Uterus (tissue), 4 donors: Measurements from ENCODE around the gene SLC23A2. TPM values are rescaled to one million over a fixed set of nuclear protein-coding genes. Genes with fewer than 3 reads are reported as not detected.

Source experiments
- DNase-seq, 2 donors: peaks; one replicate each; pipeline ENCODE4 v3.0.0-alpha.2; 2019 to 2020
- H3K27ac ChIP-seq, 2 donors: fragments of 200-600 bp; sonication (generic); 1 replicate in 1 of 2; 2 replicates in 1 of 2; pipeline ENCODE4 v1.5.1; 2016 to 2018
- H3K27me3 ChIP-seq, 2 donors: fragments of 200-600 bp; sonication (generic); one replicate each; pipeline ENCODE4 v1.5.1; 2018 to 2019; ENCODE audit warnings: control low read depth in 1 of 2
- H3K36me3 ChIP-seq, 2 donors: fragments of 200-600 bp; sonication (generic); one replicate each; pipeline ENCODE4 v1.5.1; 2019; ENCODE audit warnings: control low read depth in 1 of 2
- H3K4me1 ChIP-seq, 2 donors: fragments of 200-600 bp; sonication (generic); one replicate each; pipeline ENCODE4 v1.5.1; 2018 to 2019; ENCODE audit warnings: control low read depth in 1 of 2
- H3K4me3 ChIP-seq, 2 donors: fragments of 200-600 bp; sonication (generic); 1 replicate in 1 of 2; 2 replicates in 1 of 2; pipeline ENCODE4 v1.5.1; 2018 to 2019; ENCODE audit warnings: mild to moderate bottlenecking in 1 of 2
- H3K9me3 ChIP-seq, 2 donors: fragments of 200-600 bp; sonication (generic); one replicate each; pipeline ENCODE4 v1.5.1; 2019; ENCODE audit warnings: control low read depth in 1 of 2
- POLR2A ChIP-seq, 2 donors: fragments of 450-650 bp; IDR thresholded peaks; one replicate each; pipeline ENCODE4 v1.6.1; 2016; ENCODE audit warnings: antibody characterized with exemption in 2 of 2, mild to moderate bottlenecking in 1 of 2, moderate library complexity in 1 of 2
- intact Hi-C: fragments of 100-400 bp; cut with DNase I; formaldehyde crosslinking; loops from one replicate; pipeline ENCODE4 v1.15.1; 2023; ENCODE audit warnings: low total_unique reads
- total RNA-seq, 4 donors: library from RNA; depleted of rRNA in 3 of 4; stranded (reverse); fragments of >200 nt in 3 of 4; gene quantifications; one replicate each; pipeline versions ENCODE4 v1.1.0 to v1.2.4, GENCODE V29; 2014 to 2023
- TF ChIP-seq, protein P1 (sequence below), 4 experiments: fragments of 200-600 bp in 2 of 4; fragments of 450-650 bp in 2 of 4; sonication (generic) in 2 of 4; IDR thresholded peaks; one replicate each; pipeline ENCODE4 v1.5.1; 2016 to 2019; ENCODE audit warnings: antibody characterized with exemption in 4 of 4, mild to moderate bottlenecking in 2 of 4, moderate library complexity in 1 of 4
- donor health status: DM: yes; HTN: yes; CAD: no.

Gene SLC23A2
- total RNA-seq, 4 donors from 2014 or later, result 6.2 to 41.4 (median 26.6) TPM

- H3K4me1 ChIP-seq, result peaks cover 0 to 16% of the 10 kb centered on the region in 2 donors
Observed at GRCh38 chr20:4819901-4820300, 181.4 kb downstream of the SLC23A2 start.

DNA sequence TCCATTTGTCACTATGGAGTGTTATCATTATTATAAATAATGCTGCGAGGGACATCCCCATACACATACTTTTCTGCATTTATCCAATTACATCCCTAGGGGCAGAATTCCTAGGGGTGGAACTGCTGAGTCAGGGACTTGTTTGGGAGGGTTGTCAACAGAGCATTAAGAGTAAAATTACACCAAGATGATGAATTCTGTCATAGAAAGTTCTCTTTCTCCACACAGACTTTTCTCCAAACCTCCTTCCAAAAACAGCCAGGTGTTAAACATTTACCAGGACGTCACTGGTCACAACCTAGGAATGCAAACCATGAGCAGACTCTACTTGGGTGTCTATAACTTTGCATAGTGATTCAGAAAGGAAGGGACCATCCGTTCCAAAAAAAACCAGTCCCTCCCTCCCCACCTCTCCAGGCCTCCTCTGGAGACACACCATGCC is 184.1 kb downstream of the SLC23A2 start:
- Histone ChIP-seq H3K4me3 (no peak overlapping the region), H3K27me3 (no peaks in the 10 kb centered on the region), H3K36me3 (no peaks in the 10 kb centered on the region), H3K9me3 (no peaks in the 10 kb centered on the region), H3K27ac (no peak overlapping the region), H3K4me1 (peaks cover 0 to 20% of the 10 kb centered on the region in 2 donors)
- TF ChIP-seq POLR2A (IDR thresholded peaks at IDR 0.05), result no peak
- TF ChIP-seq, protein P1, sequence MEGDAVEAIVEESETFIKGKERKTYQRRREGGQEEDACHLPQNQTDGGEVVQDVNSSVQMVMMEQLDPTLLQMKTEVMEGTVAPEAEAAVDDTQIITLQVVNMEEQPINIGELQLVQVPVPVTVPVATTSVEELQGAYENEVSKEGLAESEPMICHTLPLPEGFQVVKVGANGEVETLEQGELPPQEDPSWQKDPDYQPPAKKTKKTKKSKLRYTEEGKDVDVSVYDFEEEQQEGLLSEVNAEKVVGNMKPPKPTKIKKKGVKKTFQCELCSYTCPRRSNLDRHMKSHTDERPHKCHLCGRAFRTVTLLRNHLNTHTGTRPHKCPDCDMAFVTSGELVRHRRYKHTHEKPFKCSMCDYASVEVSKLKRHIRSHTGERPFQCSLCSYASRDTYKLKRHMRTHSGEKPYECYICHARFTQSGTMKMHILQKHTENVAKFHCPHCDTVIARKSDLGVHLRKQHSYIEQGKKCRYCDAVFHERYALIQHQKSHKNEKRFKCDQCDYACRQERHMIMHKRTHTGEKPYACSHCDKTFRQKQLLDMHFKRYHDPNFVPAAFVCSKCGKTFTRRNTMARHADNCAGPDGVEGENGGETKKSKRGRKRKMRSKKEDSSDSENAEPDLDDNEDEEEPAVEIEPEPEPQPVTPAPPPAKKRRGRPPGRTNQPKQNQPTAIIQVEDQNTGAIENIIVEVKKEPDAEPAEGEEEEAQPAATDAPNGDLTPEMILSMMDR (IDR thresholded peaks at IDR 0.05), result no peak
- intact Hi-C loops, result no loop called here
- no peak for DNase-seq

More at GRCh38 chr20:4819901-4820300, 181.4 kb downstream of the SLC23A2 start:
- DNase-seq, result no peak
- H3K36me3 ChIP-seq, result no peaks in the 10 kb centered on the region
- no peak overlapping the region for H3K4me3 ChIP-seq
- no peak for TF ChIP-seq POLR2A (IDR thresholded peaks at IDR 0.05)
- TF ChIP-seq, protein P1 (IDR thresholded peaks at IDR 0.05), result no peak
- H3K9me3 ChIP-seq, result no peaks in the 10 kb centered on the region
- intact Hi-C loops, result no loop called here
- no peaks in the 10 kb centered on the region for H3K27me3 ChIP-seq
- H3K27ac ChIP-seq, result peak overlapping the region; percentile 74 to 75

GRCh38 chr20:4815628-4816027 is 185.7 kb downstream of the SLC23A2 start:
- no peak for DNase-seq
- no peak for TF ChIP-seq POLR2A (IDR thresholded peaks at IDR 0.05)
- TF ChIP-seq, protein P1 (IDR thresholded peaks at IDR 0.05), result no peak
- no peaks in the 10 kb centered on the region for H3K36me3 ChIP-seq
- H3K9me3 ChIP-seq, result no peaks in the 10 kb centered on the region
- intact Hi-C loops, result no loop called here
- peaks cover 0 to 8% of the 10 kb centered on the region in 2 donors for H3K4me1 ChIP-seq
- no peak overlapping the region for H3K4me3 ChIP-seq
- peak overlapping the region in 1 of 2 donors; percentile 83 for H3K27ac ChIP-seq
- H3K27me3 ChIP-seq, result no peaks in the 10 kb centered on the region

GRCh38 chr20:4814696-4815252 is 186.5 kb downstream of the SLC23A2 start:
- peaks cover 0 to 8% of the 10 kb centered on the region in 2 donors for H3K4me1 ChIP-seq
- intact Hi-C loops, result no loop called here
- no peak for DNase-seq
- H3K9me3 ChIP-seq, result no peaks in the 10 kb centered on the region
- no peak overlapping the region for H3K4me3 ChIP-seq
- TF ChIP-seq, protein P1 (IDR thresholded peaks at IDR 0.05), result no peak
- no peak for TF ChIP-seq POLR2A (IDR thresholded peaks at IDR 0.05)
- H3K27ac ChIP-seq, result peak overlapping the region; percentile 54 to 83
- no peaks in the 10 kb centered on the region for H3K27me3 ChIP-seq
- H3K36me3 ChIP-seq, result no peaks in the 10 kb centered on the region

- Histone ChIP-seq H3K36me3 (no peaks in the 10 kb centered on the region), H3K9me3 (no peaks in the 10 kb centered on the region), H3K4me1 (peaks cover 0 to 8% of the 10 kb centered on the region in 2 donors), H3K27ac (peak overlapping the region; percentile 54 to 83), H3K27me3 (no peaks in the 10 kb centered on the region), H3K4me3 (no peak overlapping the region)
- TF ChIP-seq, protein P1 (IDR thresholded peaks at IDR 0.05), result no peak
- TF ChIP-seq POLR2A (IDR thresholded peaks at IDR 0.05), result peak in 1 of 2 donors; percentile 38
- no peak for DNase-seq
- intact Hi-C loops, result no loop called here
Observed at GRCh38 chr20:4813863-4814695, 187.2 kb downstream of the SLC23A2 start.
